Measurements from ENCODE around the gene SH3PXD2A. TPM values are rescaled to one million over a fixed set of nuclear protein-coding genes. Genes with fewer than 3 reads are reported as not detected.
A peak's percentile ranks its signal among the peaks of the same experiment; 100 is the strongest.

SH3PXD2A gene
- total and polyA plus RNA-seq, 9 of the 15 experiments (the other 6 are each of a cell fraction or from before 2014, with no cell fraction given) = 0.41 to 9.3 (median 2.5) TPM

- H3K9me3 ChIP-seq (replicated peaks; ENCODE audit: control insufficient read depth, insufficient read depth, low read depth, low read length) = no peaks in the 10 kb centered on the region
- BruUV-seq (replicated peaks) = no TSS peak
- DNase-seq (ENCODE audit: extremely low read depth in 1 of 4, low spot score in 3 of 4) = no peak
- H3K4me1 ChIP-seq (replicated peaks in 1 of 2; ENCODE audit: control insufficient read depth in 2 of 2, insufficient read depth in 2 of 2, low read length in 2 of 2) = no peaks in the 10 kb centered on the region; a peak in 2 of 5 replicates
- ATAC-seq = no peak
- no peaks in the 10 kb centered on the region for H4K20me1 ChIP-seq (replicated peaks; ENCODE audit: control insufficient read depth, insufficient read depth, low read length)
- H3K9me1 ChIP-seq (ENCODE audit: control insufficient read depth, insufficient read depth, low read length) = no peaks in the 10 kb centered on the region
- in situ Hi-C loops (cut with MboI) = loop anchor here (25.0 kb wide), 1 partner anchor 269 kb away; the partner anchor contains the start of gene SH3PXD2A
- intact Hi-C loops (cut with micrococcal nuclease) = loop anchor here (2.0 to 5.0 kb wide), 2 partner anchors 106 to 176 kb away; no protein-coding TSS in a partner anchor
- no peak overlapping the region for H3K4me2 ChIP-seq (ENCODE audit: insufficient read depth, low read length)
- no peak for FAIRE-seq
- H3K9ac ChIP-seq (ENCODE audit: insufficient read depth in 1 of 2, low read depth in 2 of 2, low read length in 2 of 2) = no peak overlapping the region
- H3K27ac ChIP-seq (ENCODE audit: extremely low read depth, low read depth, low read length) = no peak overlapping the region
- no peak overlapping the region for H3K4me3 ChIP-seq
- H2AFZ ChIP-seq (ENCODE audit: low read depth, low read length) = no peak overlapping the region
- H3K36me3 ChIP-seq (ENCODE audit: control insufficient read depth, insufficient read depth, low read length) = no peaks in the 10 kb centered on the region
- POLR2A ChIA-PET = interaction anchor here (0.6 to 1.1 kb wide), 5 partner anchors 13 to 984 kb away, joined by 3 to 4 read pairs (median 3); no protein-coding TSS in a partner anchor
- CTCF ChIA-PET (ENCODE audit: low intra/inter-chr PET ratio) = interaction anchor here (0.5 to 1.5 kb wide), 2 partner anchors 176 to 267 kb away, joined by 3 to 11 read pairs; no protein-coding TSS in a partner anchor
- H3K27me3 ChIP-seq (ENCODE audit: control insufficient read depth in 2 of 2, insufficient read depth in 2 of 2, low read length in 2 of 2) = no peaks in the 10 kb centered on the region
- H3K79me2 ChIP-seq (ENCODE audit: control insufficient read depth, insufficient read depth, low read length) = no peaks in the 10 kb centered on the region
- TF ChIP-seq, protein P1, sequence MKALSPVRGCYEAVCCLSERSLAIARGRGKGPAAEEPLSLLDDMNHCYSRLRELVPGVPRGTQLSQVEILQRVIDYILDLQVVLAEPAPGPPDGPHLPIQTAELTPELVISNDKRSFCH (CRISPR knock-in tag; IDR thresholded peaks at IDR 0.05) = no peak
- TF ChIP-seq, protein P1 (tag; IDR thresholded peaks at IDR 0.05) = no peak
- no peak for TF ChIP-seq TCF7L2 (IDR thresholded peaks at IDR 0.05; ENCODE audit: low read depth, low read length)
- TF ChIP-seq, protein P2, sequence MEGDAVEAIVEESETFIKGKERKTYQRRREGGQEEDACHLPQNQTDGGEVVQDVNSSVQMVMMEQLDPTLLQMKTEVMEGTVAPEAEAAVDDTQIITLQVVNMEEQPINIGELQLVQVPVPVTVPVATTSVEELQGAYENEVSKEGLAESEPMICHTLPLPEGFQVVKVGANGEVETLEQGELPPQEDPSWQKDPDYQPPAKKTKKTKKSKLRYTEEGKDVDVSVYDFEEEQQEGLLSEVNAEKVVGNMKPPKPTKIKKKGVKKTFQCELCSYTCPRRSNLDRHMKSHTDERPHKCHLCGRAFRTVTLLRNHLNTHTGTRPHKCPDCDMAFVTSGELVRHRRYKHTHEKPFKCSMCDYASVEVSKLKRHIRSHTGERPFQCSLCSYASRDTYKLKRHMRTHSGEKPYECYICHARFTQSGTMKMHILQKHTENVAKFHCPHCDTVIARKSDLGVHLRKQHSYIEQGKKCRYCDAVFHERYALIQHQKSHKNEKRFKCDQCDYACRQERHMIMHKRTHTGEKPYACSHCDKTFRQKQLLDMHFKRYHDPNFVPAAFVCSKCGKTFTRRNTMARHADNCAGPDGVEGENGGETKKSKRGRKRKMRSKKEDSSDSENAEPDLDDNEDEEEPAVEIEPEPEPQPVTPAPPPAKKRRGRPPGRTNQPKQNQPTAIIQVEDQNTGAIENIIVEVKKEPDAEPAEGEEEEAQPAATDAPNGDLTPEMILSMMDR (IDR thresholded peaks at IDR 0.05 in 2 of 3, conservative IDR thresholded peaks at IDR 0.05 in 1 of 3; ENCODE audit: insufficient read depth in 2 of 3, low read depth in 1 of 3, low read length in 3 of 3) = 0 out of 6 replicates have a peak, but pooled peaks of 1 of the 3 experiments have one; percentile 6
- TF ChIP-seq EHMT2 (IDR thresholded peaks at IDR 0.05) = no peak
- TF ChIP-seq NR2F6 (CRISPR knock-in tag; IDR thresholded peaks at IDR 0.05) = no peak
- no peak for TF ChIP-seq MTA1 (IDR thresholded peaks at IDR 0.05; ENCODE audit: borderline replicate concordance)
- TF ChIP-seq ATF1 (CRISPR knock-in tag; IDR thresholded peaks at IDR 0.05) = no peak
- TF ChIP-seq ATF1 (tag; IDR thresholded peaks at IDR 0.05) = no peak
- TF ChIP-seq MCM3 (IDR thresholded peaks at IDR 0.05) = no peak
- no peak for TF ChIP-seq SPI1 (IDR thresholded peaks at IDR 0.05; ENCODE audit: borderline replicate concordance, low read depth, low read length)
- 20% methylated on average over 1 of the region's 3 CpGs for WGBS (ENCODE audit: insufficient coverage, low coverage, missing lambda C conversion rate)
Observed at GRCh38 chr10:103593022-103593570, 262.3 kb downstream of the SH3PXD2A start.

All from K562 (cell line).